ENCODE data around the gene ACOT11.
"Not testable (repeated sequence)": the region's sequence is repeated elsewhere in the genome, so short reads cannot be mapped to it uniquely, and the experiment has no call there.

Gene ACOT11

DNA sequence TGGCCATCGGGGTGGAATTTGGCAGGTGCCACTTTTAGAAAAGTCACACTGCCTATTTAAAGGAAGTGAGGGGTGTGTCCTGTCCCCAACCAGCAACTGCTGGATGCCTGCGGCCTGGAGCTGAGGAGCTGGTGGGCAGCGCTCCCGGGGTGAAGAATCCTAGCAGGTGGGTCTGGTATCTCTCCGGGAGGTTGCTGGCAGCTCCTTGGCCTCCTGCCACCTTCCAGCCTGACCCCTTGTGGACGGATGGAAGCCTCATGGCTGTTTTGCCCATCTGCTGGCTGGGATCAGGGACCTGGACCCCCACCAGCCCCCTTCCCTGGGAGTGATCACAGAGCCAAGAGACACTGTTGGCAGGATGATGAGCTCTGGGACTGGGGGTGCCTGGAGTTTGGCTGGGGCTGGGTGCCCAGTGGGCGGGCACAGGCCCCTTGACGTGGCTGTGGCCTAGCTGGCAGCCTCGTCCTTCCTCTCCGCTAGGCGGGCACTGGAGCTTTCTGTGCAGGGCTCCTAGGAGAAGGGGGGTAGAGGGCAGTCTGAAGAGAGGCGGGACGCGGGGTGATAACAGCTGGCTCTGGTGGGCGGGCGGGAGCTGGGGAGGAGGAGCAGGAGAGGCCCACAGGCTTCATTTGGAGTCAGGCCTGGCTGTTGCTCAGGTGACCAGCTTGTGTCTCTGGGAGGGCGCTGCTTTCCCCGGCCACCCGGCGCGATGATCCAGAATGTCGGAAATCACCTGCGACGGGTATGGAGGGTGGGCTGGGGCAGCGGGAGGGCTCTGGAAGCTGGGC is at the start of gene ACOT11:
Gene ACOT11, plus strand, starts transcription at position 628 of the 788 bp plus-strand sequence. Its CDS starts 82 bp downstream, at position 710.
- H3K9me3 Mint-ChIP-seq, result no peaks in the 10 kb centered on the region
- DNase-seq, result no peak
- no peak within 1 kb of the TSS for H3K27ac Mint-ChIP-seq
- peaks cover 32% of the 10 kb centered on the region in 2 donors for H3K27me3 Mint-ChIP-seq
- H3K4me3 Mint-ChIP-seq, result no peak within 1 kb of the TSS
- peaks cover 5 to 7% of the 10 kb centered on the region in 2 donors for H3K4me1 Mint-ChIP-seq
- ATAC-seq (replicated peaks), result peak in 1 of 2 donors; percentile 48
- H3K36me3 Mint-ChIP-seq, result no peaks in the 10 kb centered on the region

DNA sequence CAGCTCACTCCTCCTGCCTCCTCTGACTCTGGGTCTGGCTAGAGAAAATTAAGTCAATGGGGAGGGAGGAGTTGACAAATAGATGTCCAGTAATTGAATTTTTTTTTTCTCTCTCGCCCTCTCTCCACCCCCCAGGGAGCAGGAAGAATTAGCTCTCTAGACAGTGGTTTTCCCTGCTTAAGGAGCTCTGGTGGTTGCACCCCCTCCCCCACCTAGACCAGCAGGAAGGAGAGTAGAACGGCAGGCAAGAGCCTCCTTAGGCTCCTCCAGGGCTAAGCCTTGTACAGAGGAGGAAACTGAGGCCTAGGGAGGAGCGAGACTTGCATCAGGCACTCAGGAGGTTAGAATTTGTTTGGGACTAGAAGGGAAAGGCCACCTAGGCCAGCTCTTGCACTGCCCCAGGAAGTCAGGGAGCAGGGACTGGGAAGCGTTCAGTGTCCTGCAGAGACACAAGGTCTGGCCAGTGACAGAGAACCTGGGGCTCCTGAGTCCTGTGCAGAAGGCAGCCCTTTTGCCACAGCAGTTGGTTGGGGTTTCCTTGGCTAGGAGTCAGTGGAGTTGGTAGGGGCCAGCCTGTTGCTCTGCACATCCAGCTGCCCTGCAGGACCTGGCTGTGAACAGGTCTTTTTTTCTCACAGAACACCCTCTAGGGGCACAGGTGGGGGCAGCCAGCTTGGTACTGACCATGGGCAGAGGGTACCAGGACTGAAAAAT is 49.5 kb upstream of the ACOT11 start:
- ATAC-seq (replicated peaks) (no peak), DNase-seq (no peak)
- Mint-ChIP-seq H3K36me3 (peaks cover 9 to 15% of the 10 kb centered on the region in 2 donors), H3K4me1 (peaks cover 25 to 36% of the 10 kb centered on the region in 2 donors), H3K27me3 (peaks cover 37 to 42% of the 10 kb centered on the region in 2 donors), H3K9me3 (peaks cover 15 to 18% of the 10 kb centered on the region in 2 donors), H3K4me3 (peak overlapping the region; percentile 51 to 74), H3K27ac (peak overlapping the region; percentile 25)

DNA sequence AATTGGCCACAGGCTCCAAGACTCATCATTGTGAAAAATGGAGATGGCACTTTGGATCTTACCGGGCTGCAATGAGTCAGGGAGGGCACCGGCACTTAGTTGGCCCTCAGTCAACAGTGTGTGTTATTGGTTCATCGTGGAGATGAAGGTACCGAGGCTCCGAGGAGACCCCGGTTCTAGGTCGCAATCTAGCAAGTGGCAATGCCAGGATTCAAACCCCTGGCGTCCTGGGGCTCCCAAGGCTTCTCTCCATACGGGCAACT is 49.0 kb upstream of the ACOT11 start:
- Mint-ChIP-seq H3K4me3 (peak overlapping the region; percentile 51 to 74), H3K36me3 (peaks cover 9 to 15% of the 10 kb centered on the region in 2 donors), H3K27ac (peak overlapping the region; percentile 25), H3K4me1 (peaks cover 23 to 33% of the 10 kb centered on the region in 2 donors), H3K9me3 (peaks cover 15 to 18% of the 10 kb centered on the region in 2 donors), H3K27me3 (peaks cover 39 to 40% of the 10 kb centered on the region in 2 donors)
- ATAC-seq (replicated peaks) (no peak), DNase-seq (no peak)

DNA sequence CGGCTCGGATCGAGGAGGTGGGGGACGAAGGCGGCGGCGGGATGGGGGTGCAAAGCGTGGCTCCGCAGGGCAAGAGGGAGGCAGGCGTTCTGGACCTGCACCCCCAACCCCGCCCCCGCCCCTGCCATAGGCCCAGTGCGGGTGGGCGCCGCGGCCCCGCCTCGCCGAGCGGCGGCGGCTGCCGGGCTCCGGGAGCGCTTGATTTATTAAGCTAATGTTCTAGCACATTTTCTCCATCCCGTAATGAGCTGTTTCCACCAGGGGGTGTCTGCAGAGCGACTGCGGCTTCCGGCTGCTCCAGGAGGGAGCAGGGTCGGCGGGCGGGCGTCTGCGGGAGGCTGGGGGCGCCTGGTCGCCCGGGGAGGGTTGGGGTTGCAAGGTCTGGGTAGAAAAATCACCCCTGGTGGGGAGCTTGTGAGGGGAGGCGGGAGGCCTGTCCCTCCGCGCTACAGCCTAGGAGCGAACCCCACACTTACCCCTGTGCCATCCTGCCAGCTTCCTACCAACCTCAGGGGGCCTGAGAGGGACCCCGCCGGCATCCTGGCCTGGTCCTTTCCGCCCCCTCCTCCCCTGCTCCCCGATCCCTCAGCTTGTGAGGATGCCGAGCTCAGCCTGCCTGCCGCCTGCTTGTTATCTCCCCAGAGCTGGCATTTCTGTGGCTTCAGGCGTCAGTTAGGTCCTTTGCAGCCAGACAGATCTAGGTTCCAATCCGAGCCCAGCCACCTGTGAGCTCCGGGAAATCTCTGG is 48.5 kb upstream of the ACOT11 start:
- Mint-ChIP-seq H3K27ac (peak overlapping the region; percentile 25), H3K9me3 (peaks cover 15 to 18% of the 10 kb centered on the region in 2 donors), H3K27me3 (peaks cover 37 to 42% of the 10 kb centered on the region in 2 donors), H3K36me3 (peaks cover 9 to 15% of the 10 kb centered on the region in 2 donors), H3K4me3 (peak overlapping the region; percentile 51 to 74), H3K4me1 (peaks cover 23 to 33% of the 10 kb centered on the region in 2 donors)
- peak; percentile 49 to 63 for ATAC-seq (replicated peaks)
- DNase-seq, result no peak

DNA sequence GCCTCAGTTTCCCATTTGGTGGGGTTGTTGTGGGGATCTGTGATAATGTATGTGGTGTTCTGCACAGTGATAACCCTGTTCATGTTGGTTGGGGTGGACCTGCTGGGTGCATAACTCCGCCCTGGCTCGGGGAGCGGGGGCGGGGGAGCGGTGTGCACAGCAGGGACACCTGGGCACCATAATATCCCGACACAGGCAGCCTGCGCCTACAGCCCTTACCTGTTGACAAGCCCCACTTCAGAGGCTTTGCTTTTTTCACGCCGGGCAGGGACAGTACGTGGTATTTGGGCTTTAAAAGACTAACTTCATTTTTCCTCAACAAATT is 48.0 kb upstream of the ACOT11 start:
- H3K9me3 Mint-ChIP-seq, result peaks cover 15 to 18% of the 10 kb centered on the region in 2 donors
- ATAC-seq (replicated peaks), result no peak
- H3K4me3 Mint-ChIP-seq, result peak overlapping the region; percentile 40 to 68
- peaks cover 9 to 15% of the 10 kb centered on the region in 2 donors for H3K36me3 Mint-ChIP-seq
- peaks cover 23 to 33% of the 10 kb centered on the region in 2 donors for H3K4me1 Mint-ChIP-seq
- H3K27ac Mint-ChIP-seq, result no peak overlapping the region
- no peak for DNase-seq
- peaks cover 34 to 47% of the 10 kb centered on the region in 2 donors for H3K27me3 Mint-ChIP-seq

DNA sequence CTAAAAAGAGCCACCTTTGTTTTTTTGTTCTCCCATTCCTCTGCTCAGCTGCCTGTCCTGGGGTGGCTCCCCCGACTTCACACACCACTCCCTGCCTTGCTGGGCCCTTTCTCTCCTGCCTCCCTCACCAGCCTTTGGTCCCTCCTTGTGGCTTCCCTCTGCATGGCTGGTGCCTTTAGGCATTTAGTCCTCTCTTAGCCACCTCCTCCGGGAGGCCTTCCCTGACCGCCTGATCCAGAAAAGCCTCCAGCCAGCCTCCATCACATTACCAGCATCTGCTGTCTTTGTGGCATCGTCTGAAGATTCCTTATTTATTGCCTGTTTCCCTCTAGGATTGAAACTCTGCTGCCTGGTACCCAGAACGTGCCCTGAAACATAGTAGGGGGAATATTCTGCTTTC is 46.2 kb upstream of the ACOT11 start:
- Mint-ChIP-seq H3K27ac (no peak overlapping the region), H3K9me3 (peaks cover 11 to 12% of the 10 kb centered on the region in 2 donors), H3K27me3 (peaks cover 38 to 64% of the 10 kb centered on the region in 2 donors), H3K36me3 (peaks cover 2 to 11% of the 10 kb centered on the region in 2 donors), H3K4me1 (peaks cover 22 to 29% of the 10 kb centered on the region in 2 donors), H3K4me3 (no peak overlapping the region)
- ATAC-seq (replicated peaks), result no peak
- no peak for DNase-seq

DNA sequence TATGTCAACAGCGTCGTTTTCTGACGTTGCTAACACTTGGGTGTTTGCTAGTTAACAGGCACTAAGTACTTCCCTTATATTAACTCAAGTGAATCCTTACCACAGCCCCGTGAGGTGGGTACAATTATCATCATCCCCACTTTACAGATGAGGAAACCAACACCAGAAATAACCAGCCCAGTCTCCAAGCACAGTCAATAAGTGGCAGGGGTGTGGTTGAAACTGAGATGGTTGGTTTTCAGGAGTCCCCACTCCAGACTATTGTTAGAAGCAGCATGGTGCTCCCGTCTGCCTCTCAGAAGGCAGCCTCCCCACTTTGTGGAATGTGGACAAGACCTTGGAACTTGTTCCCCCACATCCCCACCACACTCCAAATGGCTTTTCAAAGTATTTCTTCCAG is 45.7 kb upstream of the ACOT11 start:
- DNase-seq (no peak), ATAC-seq (replicated peaks) (no peak)
- Mint-ChIP-seq H3K9me3 (peaks cover 7 to 8% of the 10 kb centered on the region in 2 donors), H3K27ac (no peak overlapping the region), H3K4me3 (no peak overlapping the region), H3K4me1 (peaks cover 17 to 24% of the 10 kb centered on the region in 2 donors), H3K27me3 (peaks cover 38 to 64% of the 10 kb centered on the region in 2 donors), H3K36me3 (peaks cover 0 to 7% of the 10 kb centered on the region in 2 donors)

DNA sequence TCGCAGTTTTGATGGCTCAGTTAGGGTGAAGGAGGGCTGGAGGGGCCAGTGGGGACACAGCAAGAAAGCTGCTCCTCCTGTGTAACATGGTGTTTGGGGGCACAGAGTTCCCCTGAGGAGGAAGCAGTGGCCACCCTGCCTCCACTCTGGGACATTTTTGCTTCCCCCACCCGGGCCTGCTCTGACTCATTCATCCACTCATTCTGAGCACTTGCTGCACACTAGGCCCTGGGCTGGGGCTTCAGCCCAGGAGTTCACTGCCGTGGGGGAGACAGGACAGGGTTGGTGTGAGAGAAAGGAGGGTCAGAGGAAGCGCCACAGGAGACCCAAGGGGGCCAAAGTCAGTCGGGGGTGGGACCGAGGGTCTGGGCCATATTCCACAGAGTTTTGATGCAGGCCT is 41.4 kb upstream of the ACOT11 start:
- ATAC-seq (replicated peaks), result peak in 1 of 2 donors; percentile 63
- Mint-ChIP-seq H3K27me3 (peaks cover 32 to 44% of the 10 kb centered on the region in 2 donors), H3K4me3 (no peak overlapping the region), H3K9me3 (no peaks in the 10 kb centered on the region), H3K27ac (no peak overlapping the region), H3K36me3 (no peaks in the 10 kb centered on the region), H3K4me1 (peaks cover 0 to 4% of the 10 kb centered on the region in 2 donors)
- no peak for DNase-seq

DNA sequence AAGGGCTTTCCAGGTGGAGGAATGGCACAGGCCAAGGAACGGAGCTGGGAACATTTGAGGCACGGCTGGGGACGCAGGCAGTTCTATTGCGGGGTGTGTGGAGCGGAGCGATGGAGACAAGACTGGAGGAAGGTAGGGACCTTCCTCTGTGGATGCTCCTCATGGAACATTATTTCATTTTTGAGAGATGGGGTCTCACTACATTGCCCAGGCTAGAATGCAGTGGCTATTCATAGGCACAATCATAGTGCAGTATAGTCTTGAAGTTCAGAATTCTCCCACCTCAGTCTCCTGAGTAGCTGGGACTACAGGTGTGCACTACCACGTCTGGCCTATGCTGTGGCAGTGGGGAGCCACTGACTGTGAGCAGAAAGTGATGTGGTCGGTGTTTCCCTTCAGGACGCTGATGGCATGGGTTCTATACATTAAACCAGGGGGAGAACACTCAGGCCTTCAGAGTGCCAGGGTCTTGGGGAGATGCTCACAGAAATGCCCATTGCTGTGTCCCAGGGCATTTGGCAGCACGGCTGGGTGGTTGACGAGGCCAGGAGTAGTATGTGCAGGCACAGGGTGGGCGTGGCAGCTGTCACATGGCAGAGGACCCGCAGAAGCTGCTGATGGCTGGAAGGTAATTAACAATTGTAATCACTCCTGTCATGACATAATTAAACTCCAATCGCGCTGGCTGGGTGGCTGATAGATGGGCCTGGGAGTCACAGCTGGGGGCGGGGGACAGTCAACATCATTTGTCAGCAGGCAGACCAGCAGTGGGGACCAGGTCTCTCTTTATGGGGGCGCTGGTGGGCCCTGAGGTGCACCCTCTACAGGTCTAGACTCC is 40.8 kb upstream of the ACOT11 start:
- Mint-ChIP-seq H3K4me1 (peaks cover 0 to 1% of the 10 kb centered on the region in 2 donors), H3K27ac (no peak overlapping the region), H3K4me3 (no peak overlapping the region), H3K36me3 (no peaks in the 10 kb centered on the region), H3K27me3 (peaks cover 26 to 37% of the 10 kb centered on the region in 2 donors), H3K9me3 (no peaks in the 10 kb centered on the region)
- DNase-seq (no peak), ATAC-seq (replicated peaks) (no peak)

DNA sequence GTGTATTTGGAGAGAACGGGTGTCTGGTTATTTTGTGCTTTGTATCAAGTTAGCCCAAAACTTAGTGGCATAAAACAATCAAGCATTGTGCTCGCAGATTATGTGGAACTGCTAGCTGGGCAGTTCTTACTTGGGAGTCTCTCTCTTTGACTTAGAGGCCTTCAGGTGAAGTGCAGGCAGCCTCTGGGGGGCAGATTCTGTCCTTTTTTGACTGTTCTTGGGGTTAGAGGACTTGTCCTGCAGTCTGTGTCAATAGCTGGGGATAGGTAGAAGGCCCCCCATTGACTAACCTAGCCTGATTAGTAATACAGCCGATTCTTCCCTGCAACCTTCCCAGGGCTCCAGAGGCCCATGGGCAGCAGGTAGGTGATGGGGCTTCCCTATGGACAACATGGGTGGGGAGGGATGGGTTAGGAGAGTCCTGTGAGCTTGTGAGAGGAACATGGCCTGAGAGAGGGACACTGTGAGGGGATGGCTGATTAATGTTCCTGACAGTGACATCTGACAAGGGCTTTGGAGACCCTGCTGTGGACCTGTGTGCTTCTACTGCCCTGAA is 37.2 kb upstream of the ACOT11 start:
- Mint-ChIP-seq H3K27me3 (peaks cover 15 to 16% of the 10 kb centered on the region in 2 donors), H3K9me3 (no peaks in the 10 kb centered on the region), H3K27ac (no peak overlapping the region), H3K4me3 (no peak overlapping the region), H3K4me1 (peaks cover 0 to 1% of the 10 kb centered on the region in 2 donors), H3K36me3 (no peaks in the 10 kb centered on the region)
- ATAC-seq (replicated peaks) (no peak), DNase-seq (no peak)

DNA sequence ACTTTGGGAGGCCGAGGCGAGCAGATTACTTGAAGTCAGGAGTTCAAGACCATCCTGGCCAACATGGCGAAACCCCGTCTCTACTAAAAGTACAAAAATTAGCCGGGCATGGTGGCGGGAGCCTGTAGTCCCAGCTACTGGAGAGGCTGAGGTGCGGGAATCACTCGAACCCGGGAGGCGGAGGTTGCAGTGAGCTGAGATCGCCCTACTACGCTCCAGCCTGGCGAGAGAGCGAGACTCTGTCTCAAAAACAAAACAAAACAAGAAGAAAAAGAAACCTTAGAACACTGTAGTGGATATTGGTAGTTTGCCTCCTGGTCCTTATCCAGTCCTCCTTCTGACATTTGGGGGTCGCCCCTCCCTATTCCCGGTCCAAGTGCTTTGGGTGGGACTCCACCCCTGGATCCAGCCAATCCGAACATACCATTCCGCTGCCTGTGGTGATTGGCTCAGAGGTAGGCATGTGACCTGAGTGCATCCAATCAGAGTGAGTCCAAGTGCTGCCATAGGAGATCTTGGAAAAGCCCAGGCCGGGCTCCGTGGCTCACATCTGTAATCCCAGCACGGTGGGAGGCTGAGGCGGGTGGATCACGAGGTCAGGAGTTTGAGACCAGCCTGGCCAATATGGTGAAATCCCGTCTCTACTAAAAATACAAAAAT is 34.0 kb upstream of the ACOT11 start:
- peaks cover 11 to 17% of the 10 kb centered on the region in 2 donors for H3K27me3 Mint-ChIP-seq
- H3K27ac Mint-ChIP-seq; DNase-seq; H3K9me3 Mint-ChIP-seq; ATAC-seq (replicated peaks); H3K4me1 Mint-ChIP-seq; H3K36me3 Mint-ChIP-seq; H3K4me3 Mint-ChIP-seq: not testable (repeated sequence)

DNA sequence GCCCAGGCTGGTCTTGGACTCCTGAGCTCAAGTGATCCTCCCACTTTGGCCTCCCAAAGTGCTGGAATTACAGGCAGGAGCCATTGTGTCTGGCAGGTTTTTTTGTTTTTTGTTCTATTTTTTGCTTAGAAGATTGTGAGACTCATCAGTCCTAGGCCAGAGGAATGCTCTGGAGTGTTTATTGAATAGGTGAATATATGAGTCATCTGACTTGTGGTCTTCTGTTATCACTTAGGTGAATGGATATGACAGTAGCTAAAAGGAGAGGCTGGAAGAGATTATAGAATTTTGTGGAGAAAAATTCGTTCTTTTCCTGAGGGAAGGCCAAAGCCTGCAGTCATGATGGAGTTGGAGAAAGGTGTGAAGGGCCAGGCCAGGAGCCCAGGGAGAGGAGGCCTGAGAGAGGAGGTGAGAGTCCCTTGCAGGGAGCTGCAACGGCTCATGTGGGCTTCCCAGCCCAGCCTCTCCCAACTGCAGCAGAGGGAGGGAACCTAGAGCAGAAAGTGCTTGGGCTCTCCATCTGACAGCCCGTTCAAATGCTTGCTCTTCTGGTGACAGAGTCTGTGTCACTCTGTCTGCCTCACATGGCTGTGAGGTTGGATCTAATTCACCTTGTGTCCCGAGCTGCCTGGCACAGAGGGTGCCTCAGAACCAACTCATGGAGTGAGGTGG is 31.6 kb upstream of the ACOT11 start:
- DNase-seq, result no peak

DNA sequence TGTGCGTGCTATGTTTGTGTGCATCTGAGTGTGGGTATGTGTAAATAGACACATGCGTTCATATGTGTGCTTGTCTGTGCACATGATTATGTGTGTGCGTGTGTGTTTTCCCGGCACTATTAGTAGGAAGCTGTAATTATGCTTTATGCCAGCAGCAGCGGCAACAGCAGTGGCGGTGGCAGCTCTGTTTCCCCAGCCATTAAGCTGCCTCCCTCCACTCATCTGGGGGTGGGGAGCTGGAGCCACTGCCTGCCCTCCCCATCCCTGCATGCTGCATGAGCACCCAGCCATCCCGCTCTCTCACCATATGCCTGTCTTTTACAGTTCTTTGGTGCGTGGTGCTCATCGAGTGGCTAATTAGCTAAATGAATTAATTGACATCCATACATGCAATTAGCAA is 30.5 kb upstream of the ACOT11 start:
- ATAC-seq (replicated peaks) (no peak), DNase-seq (no peak)
- H3K27ac Mint-ChIP-seq, result no peak overlapping the region
- no peaks in the 10 kb centered on the region for H3K4me1 Mint-ChIP-seq
- no peaks in the 10 kb centered on the region for H3K9me3 Mint-ChIP-seq
- no peaks in the 10 kb centered on the region for H3K36me3 Mint-ChIP-seq
- peaks cover 6% of the 10 kb centered on the region in 2 donors for H3K27me3 Mint-ChIP-seq
- H3K4me3 Mint-ChIP-seq, result no peak overlapping the region

More for the DNA sequence above, 31.6 kb upstream of the ACOT11 start:
- Mint-ChIP-seq H3K27me3 (peaks cover 6% of the 10 kb centered on the region in 2 donors), H3K36me3 (no peaks in the 10 kb centered on the region), H3K9me3 (no peaks in the 10 kb centered on the region), H3K27ac (no peak overlapping the region), H3K4me3 (no peak overlapping the region), H3K4me1 (no peaks in the 10 kb centered on the region)
- ATAC-seq (replicated peaks), result no peak
